Thyroid gland (tissue), 4 donors: ENCODE measurements around the gene ACSL3. TPM values are rescaled to one million over a fixed set of nuclear protein-coding genes. Genes with fewer than 3 reads are reported as not detected.
A peak's percentile ranks its signal among the peaks of the same experiment; 100 is the strongest.

Experiments
- DNase-seq, 2 donors: peaks; one replicate each; pipeline ENCODE4 v3.0.0-alpha.2; 2019
- H3K27ac ChIP-seq, 3 donors: fragments of 200-600 bp; sonication (generic); 1 replicate in 2 of 3; 2 replicates in 1 of 3; pipeline ENCODE4 v1.5.1; 2016 to 2019; ENCODE audit warnings: mild to moderate bottlenecking in 1 of 3, moderate library complexity in 1 of 3
- H3K27me3 ChIP-seq: fragments of 200-600 bp; sonication (generic); one replicate; pipeline ENCODE4 v1.5.1; 2019
- H3K36me3 ChIP-seq, 2 donors: fragments of 200-600 bp; sonication (generic); one replicate each; pipeline ENCODE4 v1.5.1; 2016 to 2019
- H3K4me1 ChIP-seq, 2 donors: fragments of 200-600 bp; sonication (generic); one replicate each; pipeline ENCODE4 v1.5.1; 2017 to 2019
- H3K4me3 ChIP-seq, 3 donors: fragments of 200-600 bp; sonication (generic); replicated peaks in 1 of 3; 1 replicate in 2 of 3; 2 replicates in 1 of 3; pipeline ENCODE4 v1.5.1; 2016; ENCODE audit warnings: mild to moderate bottlenecking in 1 of 3
- H3K9me3 ChIP-seq: fragments of 200-600 bp; sonication (generic); one replicate; pipeline ENCODE4 v1.5.1; 2017
- CTCF ChIP-seq, 6 experiments: fragments of 200-600 bp in 3 of 6; fragments of 450-650 bp in 3 of 6; sonication (generic) in 3 of 6; IDR thresholded peaks; one replicate each; pipeline ENCODE4 v1.5.1; 2016 to 2019; ENCODE audit warnings: antibody characterized with exemption in 6 of 6, mild to moderate bottlenecking in 2 of 6, inconsistent platforms in 1 of 6, moderate library complexity in 1 of 6
- POLR2A ChIP-seq, 2 donors: fragments of 450-650 bp; IDR thresholded peaks; one replicate each; pipeline ENCODE4 v1.6.1; 2017; ENCODE audit warnings: antibody characterized with exemption in 2 of 2, mild to moderate bottlenecking in 2 of 2, moderate library complexity in 1 of 2
- WGBS, 2 donors: methylation state at CpG; one replicate each; pipeline ENCODE4 v1.1.5; 2017; 5-methylcytosine and 5-hydroxymethylcytosine counted together
- intact Hi-C: fragments of 100-400 bp; cut with DNase I; formaldehyde crosslinking; loops from one replicate; pipeline ENCODE4 v1.15.1; 2023
- total RNA-seq, 4 donors: library from RNA; depleted of rRNA; stranded (reverse); fragments of >200 nt; gene quantifications; one replicate each; pipeline ENCODE4 v1.2.3, GENCODE V29; 2016

The ACSL3 gene
- total RNA-seq, 4 donors from 2014 or later: 62.0 to 85.8 (median 76.6) TPM

GRCh38 chr2:222959358-222959757, 98.5 kb downstream of the ACSL3 start:
- DNase-seq: peak; percentile 12 to 36
- intact Hi-C loops: no loop called here

GRCh38 chr2:222960126-222960525, 99.3 kb downstream of the ACSL3 start:
- no peak overlapping the region for H3K27ac ChIP-seq
- WGBS, 2 donors: 82 to 83% methylated on average over 6 of the region's 6 CpGs
- TF ChIP-seq CTCF (IDR thresholded peaks at IDR 0.05): no peak
- no peak for TF ChIP-seq POLR2A (IDR thresholded peaks at IDR 0.05)
- intact Hi-C loops: no loop called here
- H3K36me3 ChIP-seq: no peaks in the 10 kb centered on the region
- no peaks in the 10 kb centered on the region for H3K4me1 ChIP-seq
- no peaks in the 10 kb centered on the region for H3K27me3 ChIP-seq
- DNase-seq: no peak
- no peaks in the 10 kb centered on the region for H3K9me3 ChIP-seq
- no peak overlapping the region for H3K4me3 ChIP-seq

More at GRCh38 chr2:222959358-222959757, 98.5 kb downstream of the ACSL3 start:
- Histone ChIP-seq H3K9me3 (no peaks in the 10 kb centered on the region), H3K27me3 (no peaks in the 10 kb centered on the region), H3K36me3 (no peaks in the 10 kb centered on the region), H3K4me3 (no peak overlapping the region), H3K27ac (no peak overlapping the region), H3K4me1 (no peaks in the 10 kb centered on the region)
- 71 to 80% methylated on average over 4 of the region's 4 CpGs for WGBS, 2 donors
- no peak for TF ChIP-seq CTCF (IDR thresholded peaks at IDR 0.05)
- no peak for TF ChIP-seq POLR2A (IDR thresholded peaks at IDR 0.05)

- Histone ChIP-seq H3K36me3 (no peaks in the 10 kb centered on the region), H3K4me1 (no peaks in the 10 kb centered on the region), H3K9me3 (no peaks in the 10 kb centered on the region), H3K27ac (no peak overlapping the region), H3K27me3 (no peaks in the 10 kb centered on the region), H3K4me3 (no peak overlapping the region)
- intact Hi-C loops: no loop called here
- TF ChIP-seq POLR2A (IDR thresholded peaks at IDR 0.05): no peak
- DNase-seq: no peak
- 84 to 90% methylated on average over 7 of the region's 7 CpGs for WGBS, 2 donors
Observed at GRCh38 chr2:222963641-222964040, 102.8 kb downstream of the ACSL3 start.

- Histone ChIP-seq H3K4me1 (no peaks in the 10 kb centered on the region), H3K27me3 (no peaks in the 10 kb centered on the region), H3K9me3 (no peaks in the 10 kb centered on the region), H3K4me3 (no peak overlapping the region), H3K27ac (no peak overlapping the region), H3K36me3 (no peaks in the 10 kb centered on the region)
- no peak for DNase-seq
- TF ChIP-seq POLR2A (IDR thresholded peaks at IDR 0.05) (no peak), CTCF (IDR thresholded peaks at IDR 0.05) (no peak)
- intact Hi-C loops: no loop called here
- 85 to 90% methylated on average over 8 to 10 of the region's 11 CpGs for WGBS, 2 donors
Observed at GRCh38 chr2:222964376-222965031, 103.7 kb downstream of the ACSL3 start.

- no peak overlapping the region for H3K27ac ChIP-seq
- H3K4me3 ChIP-seq: no peak overlapping the region
- intact Hi-C loops: no loop called here
- no peaks in the 10 kb centered on the region for H3K4me1 ChIP-seq
- H3K27me3 ChIP-seq: no peaks in the 10 kb centered on the region
- no peak for DNase-seq
- H3K9me3 ChIP-seq: no peaks in the 10 kb centered on the region
- TF ChIP-seq CTCF (IDR thresholded peaks at IDR 0.05) (no peak), POLR2A (IDR thresholded peaks at IDR 0.05) (no peak)
- 80 to 100% methylated on average over 1 of the region's 1 CpG for WGBS, 2 donors
- no peaks in the 10 kb centered on the region for H3K36me3 ChIP-seq
Observed at GRCh38 chr2:222965555-222965954, 104.7 kb downstream of the ACSL3 start.
